Right lobe of liver (tissue), 4 donors: Measurements from ENCODE around the gene PRKAR1A.

Source experiments
- POLR2A ChIP-seq: fragments of 450-650 bp; IDR thresholded peaks from one replicate; pipeline ENCODE4 v1.6.1; 2017; ENCODE audit warnings: antibody characterized with exemption, mild to moderate bottlenecking
- TF ChIP-seq, protein P1 (sequence below), 4 donors: fragments of 200-600 bp in 3 of 4; fragments of 450-650 bp in 1 of 4; IDR thresholded peaks; one replicate each; pipeline versions ENCODE4 v1.5.1 to v1.8.0; 2016 to 2022; ENCODE audit warnings: antibody characterized with exemption in 4 of 4, mild to moderate bottlenecking in 2 of 4
- donor health status: DM: no; HTN: no; CAD: no.
- donor health status: DM: no; HTN: no; CAD: no.
- donor health status: DM: no; HTN: yes; CAD: no.

DNA sequence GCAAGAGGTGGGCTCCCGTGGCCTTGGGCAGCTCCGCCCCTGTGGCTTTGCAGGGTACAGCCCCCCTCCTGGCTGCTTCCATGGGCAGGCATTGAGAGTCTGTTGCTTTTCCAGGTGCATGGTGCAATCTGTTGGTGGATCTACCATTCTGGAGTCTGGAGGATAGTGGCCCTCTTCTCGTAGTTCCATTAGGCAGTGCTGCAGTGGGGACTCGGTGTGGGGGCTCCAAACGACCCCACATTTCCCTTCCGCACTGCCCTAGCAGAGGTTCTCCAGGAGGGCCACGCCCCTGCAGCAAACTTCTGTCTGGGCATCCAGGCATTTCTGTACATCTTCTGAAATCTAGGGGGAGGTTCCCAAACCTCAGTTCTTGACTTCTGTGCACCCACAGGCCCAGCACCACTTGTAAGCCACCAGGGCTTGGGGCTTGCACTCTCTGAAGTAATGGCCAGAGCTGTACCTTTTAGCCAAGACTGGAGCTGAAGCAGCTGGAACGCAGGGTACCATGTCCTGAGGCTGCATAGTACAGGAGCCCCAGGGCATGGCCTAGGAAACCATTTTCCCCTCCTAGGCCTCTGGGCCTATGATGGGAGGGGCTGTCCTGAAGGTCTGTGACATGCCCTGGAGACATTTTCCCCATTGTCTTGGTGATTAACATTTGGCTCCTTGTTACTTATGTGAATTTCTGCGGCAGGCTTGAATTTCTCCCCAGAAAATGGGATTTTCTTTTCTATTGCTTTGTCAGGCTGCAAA, 6.0 kb downstream of the PRKAR1A start:
- TF ChIP-seq, protein P1, sequence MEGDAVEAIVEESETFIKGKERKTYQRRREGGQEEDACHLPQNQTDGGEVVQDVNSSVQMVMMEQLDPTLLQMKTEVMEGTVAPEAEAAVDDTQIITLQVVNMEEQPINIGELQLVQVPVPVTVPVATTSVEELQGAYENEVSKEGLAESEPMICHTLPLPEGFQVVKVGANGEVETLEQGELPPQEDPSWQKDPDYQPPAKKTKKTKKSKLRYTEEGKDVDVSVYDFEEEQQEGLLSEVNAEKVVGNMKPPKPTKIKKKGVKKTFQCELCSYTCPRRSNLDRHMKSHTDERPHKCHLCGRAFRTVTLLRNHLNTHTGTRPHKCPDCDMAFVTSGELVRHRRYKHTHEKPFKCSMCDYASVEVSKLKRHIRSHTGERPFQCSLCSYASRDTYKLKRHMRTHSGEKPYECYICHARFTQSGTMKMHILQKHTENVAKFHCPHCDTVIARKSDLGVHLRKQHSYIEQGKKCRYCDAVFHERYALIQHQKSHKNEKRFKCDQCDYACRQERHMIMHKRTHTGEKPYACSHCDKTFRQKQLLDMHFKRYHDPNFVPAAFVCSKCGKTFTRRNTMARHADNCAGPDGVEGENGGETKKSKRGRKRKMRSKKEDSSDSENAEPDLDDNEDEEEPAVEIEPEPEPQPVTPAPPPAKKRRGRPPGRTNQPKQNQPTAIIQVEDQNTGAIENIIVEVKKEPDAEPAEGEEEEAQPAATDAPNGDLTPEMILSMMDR (IDR thresholded peaks at IDR 0.05), result no peak
- TF ChIP-seq POLR2A, result no peak
